GF-D8 (cell line): ENCODE data around the gene PEMT.
"Not testable (repeated sequence)": the region's sequence is repeated elsewhere in the genome, so short reads cannot be mapped to it uniquely, and the experiment has no call there.

Experiments
- DNase-seq: peaks from one replicate; lab custom pipeline; 2025; lab: John Stamatoyannopoulos, UW

PEMT gene

GRCh38 chr17:17487998-17488397 lies 103.5 kb downstream of the PEMT start:
- DNase-seq, result no peak

GRCh38 chr17:17486416-17486815 lies 105.1 kb downstream of the PEMT start:
- DNase-seq, result not testable (repeated sequence)

GRCh38 chr17:17485420-17485819 lies 106.1 kb downstream of the PEMT start:
- no peak for DNase-seq

GRCh38 chr17:17484451-17484899 lies 107.0 kb downstream of the PEMT start:
- DNase-seq, result no peak

GRCh38 chr17:17481860-17482259 lies 109.6 kb downstream of the PEMT start:
- no peak for DNase-seq

GRCh38 chr17:17480593-17481148 lies 110.8 kb downstream of the PEMT start:
- DNase-seq, result no peak

- no peak for DNase-seq
Measured at GRCh38 chr17:17479209-17479608, 112.3 kb downstream of the PEMT start.

GRCh38 chr17:17476865-17477467 lies 114.5 kb downstream of the PEMT start, which contains the start of gene MED9:
Gene MED9 (plus strand): TSS chr17:17477000. CDS start chr17:17477042, 42 bp downstream.
- peak; percentile 36 for DNase-seq

- no peak for DNase-seq
Measured at GRCh38 chr17:17474341-17474740, 117.2 kb downstream of the PEMT start.

GRCh38 chr17:17472333-17472920 lies 119.1 kb downstream of the PEMT start:
- DNase-seq, result no peak

- DNase-seq, result no peak
Measured at GRCh38 chr17:17469996-17470395, 121.5 kb downstream of the PEMT start.

GRCh38 chr17:17469358-17469757 lies 122.2 kb downstream of the PEMT start:
- DNase-seq, result no peak

GRCh38 chr17:17468217-17469010 lies 123.1 kb downstream of the PEMT start:
- no peak for DNase-seq

GRCh38 chr17:17467720-17468119 lies 123.8 kb downstream of the PEMT start:
- no peak for DNase-seq

GRCh38 chr17:17467016-17467415 lies 124.5 kb downstream of the PEMT start:
- DNase-seq, result no peak

- no peak for DNase-seq
Measured at GRCh38 chr17:17466511-17466910, 125.0 kb downstream of the PEMT start.

- DNase-seq, result not testable (repeated sequence)
Measured at GRCh38 chr17:17465878-17466277, 125.6 kb downstream of the PEMT start.

GRCh38 chr17:17463821-17464220 lies 127.7 kb downstream of the PEMT start:
- DNase-seq, result no peak

- no peak for DNase-seq
Measured at GRCh38 chr17:17462048-17462824, 129.3 kb downstream of the PEMT start.

GRCh38 chr17:17460038-17460437 lies 131.5 kb downstream of the PEMT start:
- no peak for DNase-seq

- DNase-seq, result no peak
Measured at GRCh38 chr17:17457680-17458079, 133.8 kb downstream of the PEMT start.

- DNase-seq, result no peak
Measured at GRCh38 chr17:17456251-17456650, 135.3 kb downstream of the PEMT start.
